HCT116 (cell line): ENCODE measurements around the gene ANKIB1. TPM values are rescaled to one million over a fixed set of nuclear protein-coding genes. Genes with fewer than 3 reads are reported as not detected.

ENCODE experiments used
- ATAC-seq: fragments of 200-7000 bp; cut with Tn5 transposase; 2 replicates; pipeline ENCODE4 v1.9.1; 2020; ENCODE audit warnings: mild to moderate bottlenecking, moderate library complexity
- BruUV-seq: library from RNA; stranded (reverse); fragments of 400-500 nt; replicated peaks from 2 replicates; lab custom pipeline; 2021; lab: Mats Ljungman, UMichigan
- CTCF ChIA-PET: fragments of 300-600 bp; sonication (Branson Sonifier 250); formaldehyde crosslinking; loops from one replicate; lab custom pipeline; 2021; ENCODE audit warnings: antibody characterized with exemption; lab: Charles Lee
- POLR2A ChIA-PET: fragments of 300-600, 350-600 bp; sonication (Branson Sonifier 250); formaldehyde crosslinking; loops from one replicate; lab custom pipeline; 2021; ENCODE audit warnings: antibody characterized with exemption; lab: Charles Lee
- RAD21 ChIA-PET, 2 experiments: fragments of 300-600 bp; sonication (Branson Sonifier 250); formaldehyde crosslinking; loops; one replicate each; lab custom pipeline; 2023; ENCODE audit warnings: low total read pairs in 2 of 2; ENCODE audit not compliant: uncharacterized antibody in 2 of 2, unreplicated experiment in 2 of 2, low non-redundant PET in 1 of 2; lab: Charles Lee
- DNase-seq: peaks from one replicate; pipeline ENCODE4 v3.0.0-alpha.2; 2010; ENCODE audit warnings: low read depth, low spot score
- H2AFZ ChIP-seq: fragments of 200-600 bp; shearing (Covaris generic), sonication (generic); 2 replicates; pipeline ENCODE4 v1.6.1; 2017; ENCODE audit warnings: low read depth, mixed run types, mixed read lengths, antibody characterized with exemption, low read length; ENCODE audit not compliant: poor library complexity, severe bottlenecking
- H3K27ac ChIP-seq: 2 replicates; pipeline ENCODE4 v1.5.1; 2012; ENCODE audit warnings: low read depth, low read length
- H3K27me3 ChIP-seq: fragments of 200-600 bp; sonication (generic); 2 replicates; pipeline ENCODE4 v1.6.1; 2016; ENCODE audit warnings: mixed run types, low read length, mixed read lengths; ENCODE audit not compliant: insufficient read depth
- H3K36me3 ChIP-seq, 2 experiments: fragments of 200-500 bp in 1 of 2; fragments of 200-600 bp in 1 of 2; sonication (Bioruptor generic) in 1 of 2; sonication (generic) in 1 of 2; 2 replicates each; pipeline versions ENCODE4 v1.5.1 to v1.6.1; 2014 to 2016; ENCODE audit warnings: low read length in 2 of 2, inconsistent platforms in 1 of 2, mixed read lengths in 1 of 2, mixed run types in 1 of 2; ENCODE audit not compliant: insufficient read depth in 2 of 2, control insufficient read depth in 1 of 2
- H3K4me1 ChIP-seq, 2 experiments: fragments of 200-600 bp in 1 of 2; sonication (generic) in 1 of 2; 2 replicates each; pipeline versions ENCODE4 v1.5.1 to v1.6.1; 2012 to 2017; ENCODE audit warnings: low read length in 2 of 2, inconsistent platforms in 1 of 2, mild to moderate bottlenecking in 1 of 2, mixed read lengths in 1 of 2, mixed run types in 1 of 2, moderate library complexity in 1 of 2; ENCODE audit not compliant: insufficient read depth in 2 of 2, control insufficient read depth in 1 of 2
- H3K4me2 ChIP-seq: fragments of 200-600 bp; sonication (generic); 2 replicates; pipeline ENCODE4 v1.6.1; 2017; ENCODE audit warnings: mixed run types, low read length, mixed read lengths
- H3K4me3 ChIP-seq, 2 experiments: fragments of 200-600 bp in 1 of 2; sonication (generic) in 1 of 2; replicated peaks in 1 of 2; 2 replicates each; pipeline ENCODE4 v1.5.1; 2011 to 2016; ENCODE audit warnings: low read length in 2 of 2, control low read depth in 1 of 2, low read depth in 1 of 2, mild to moderate bottlenecking in 1 of 2, mixed read lengths in 1 of 2, mixed run types in 1 of 2
- H3K79me2 ChIP-seq: fragments of 200-600 bp; sonication (generic); 2 replicates; pipeline ENCODE4 v1.6.1; 2017; ENCODE audit warnings: mild to moderate bottlenecking, mixed run types, low read length, moderate library complexity, mixed read lengths; ENCODE audit not compliant: insufficient read depth
- H3K9ac ChIP-seq: fragments of 200-600 bp; sonication (generic); 2 replicates; pipeline ENCODE4 v1.6.1; 2016; ENCODE audit warnings: low read length, mixed read lengths
- H3K9me2 ChIP-seq: fragments of 200-600 bp; sonication (generic), shearing (Covaris generic); 2 replicates; pipeline ENCODE4 v1.6.1; 2017; ENCODE audit warnings: mixed run types, mild to moderate bottlenecking, moderate library complexity; ENCODE audit not compliant: insufficient read depth
- H3K9me3 ChIP-seq, 2 experiments: fragments of 200-500 bp in 1 of 2; fragments of 200-600 bp in 1 of 2; sonication (Bioruptor generic) in 1 of 2; sonication (generic) in 1 of 2; 2 replicates each; pipeline ENCODE4 v1.6.1; 2014 to 2017; ENCODE audit warnings: low read length in 2 of 2, mixed read lengths in 2 of 2, inconsistent platforms in 1 of 2, low read depth in 1 of 2, mild to moderate bottlenecking in 1 of 2, mixed run types in 1 of 2, moderate library complexity in 1 of 2; ENCODE audit not compliant: control insufficient read depth in 1 of 2, insufficient read depth in 1 of 2
- H4K20me1 ChIP-seq: fragments of 200-600 bp; sonication (generic), shearing (Covaris generic); 2 replicates; pipeline ENCODE4 v1.6.1; 2017; ENCODE audit warnings: mixed run types, mild to moderate bottlenecking, moderate library complexity; ENCODE audit not compliant: insufficient read depth
- ATF3 ChIP-seq: IDR thresholded peaks from 2 replicates; pipeline ENCODE4 v1.6.1; 2012
- CBX3 ChIP-seq: IDR thresholded peaks from 2 replicates; pipeline ENCODE4 v1.6.1; 2012; ENCODE audit warnings: low read depth
- CEBPB ChIP-seq: IDR thresholded peaks from 2 replicates; pipeline ENCODE4 v1.6.1; 2012; ENCODE audit warnings: low read depth
- CTCF ChIP-seq, 3 experiments: fragments of 200-600 bp in 1 of 3; sonication (generic) in 1 of 3; IDR thresholded peaks in 2 of 3; conservative IDR thresholded peaks in 1 of 3; 2 replicates each; pipeline ENCODE4 v1.5.1; 2012 to 2017; ENCODE audit warnings: low read depth in 2 of 3, low read length in 2 of 3, antibody characterized with exemption in 1 of 3, borderline replicate concordance in 1 of 3, control low read depth in 1 of 3, mild to moderate bottlenecking in 1 of 3, mixed read lengths in 1 of 3, mixed run types in 1 of 3, moderate library complexity in 1 of 3; ENCODE audit not compliant: insufficient read depth in 1 of 3
- EGR1 ChIP-seq: IDR thresholded peaks from 2 replicates; pipeline ENCODE4 v1.6.1; 2012; ENCODE audit warnings: low read depth
- EZH2 ChIP-seq: fragments of 200-600 bp; sonication (generic); IDR thresholded peaks from 2 replicates; pipeline ENCODE4 v1.6.1; 2017; ENCODE audit warnings: antibody characterized with exemption, mixed run types
- EZH2phosphoT487 ChIP-seq: fragments of 200-600 bp; IDR thresholded peaks from 2 replicates; pipeline ENCODE4 v1.6.1; 2018; ENCODE audit warnings: antibody characterized with exemption, borderline replicate concordance
- FOSL1 ChIP-seq: IDR thresholded peaks from 2 replicates; pipeline ENCODE4 v1.6.1; 2012; ENCODE audit warnings: low read depth
- JUND ChIP-seq: IDR thresholded peaks from 2 replicates; pipeline ENCODE4 v1.6.1; 2012
- POLR2A ChIP-seq: IDR thresholded peaks from 2 replicates; pipeline ENCODE4 v1.7.0; 2011; ENCODE audit warnings: borderline replicate concordance; ENCODE audit not compliant: insufficient read depth, insufficient read length; ENCODE audit errors: extremely low read depth
- POLR2AphosphoS5 ChIP-seq: IDR thresholded peaks from 2 replicates; pipeline ENCODE4 v1.6.1; 2011; ENCODE audit warnings: mild to moderate bottlenecking, low read depth, low read length, moderate library complexity
- RAD21 ChIP-seq: IDR thresholded peaks from 2 replicates; pipeline ENCODE4 v1.6.1; 2012; ENCODE audit warnings: low read depth, mild to moderate bottlenecking
- SP1 ChIP-seq: IDR thresholded peaks from 2 replicates; pipeline ENCODE4 v1.6.1; 2012; ENCODE audit warnings: low read depth
- SRF ChIP-seq: IDR thresholded peaks from 2 replicates; pipeline ENCODE4 v1.6.1; 2012; ENCODE audit warnings: low read depth
- TCF7L2 ChIP-seq: IDR thresholded peaks from 2 replicates; pipeline ENCODE4 v1.7.0; 2011; ENCODE audit warnings: borderline replicate concordance, inconsistent platforms; ENCODE audit not compliant: insufficient read depth, insufficient read length; ENCODE audit errors: extremely low read depth
- YY1 ChIP-seq: IDR thresholded peaks from 2 replicates; pipeline ENCODE4 v1.6.1; 2011; ENCODE audit warnings: low read length, low read depth, moderate library complexity, mild to moderate bottlenecking; ENCODE audit not compliant: insufficient replicate concordance; ENCODE audit errors: extremely low read depth
- ZBTB33 ChIP-seq: IDR thresholded peaks from 2 replicates; pipeline ENCODE4 v1.6.1; 2011; ENCODE audit warnings: mild to moderate bottlenecking, low read length, moderate library complexity; ENCODE audit not compliant: insufficient replicate concordance; ENCODE audit errors: extremely low read depth
- ZFX ChIP-seq: fragments of 450-650 bp; IDR thresholded peaks from 2 replicates; pipeline ENCODE4 v1.6.1; 2017
- ZNF274 ChIP-seq: fragments of 200-500 bp; sonication (Bioruptor generic); IDR thresholded peaks from 2 replicates; pipeline ENCODE4 v1.6.1; 2014; ENCODE audit warnings: mild to moderate bottlenecking, low read depth, low read length, inconsistent platforms
- intact Hi-C: fragments of 100-400 bp; cut with micrococcal nuclease; formaldehyde crosslinking; loops from 2 replicates; pipeline ENCODE4 v1.10.0; 2022
- total RNA-seq: library from RNA; stranded (reverse); gene quantifications from one replicate; pipeline ENCODE4 v1.2.1, GENCODE V29; 2021; ENCODE audit not compliant: unreplicated experiment

ANKIB1 gene
- total RNA-seq, 1 experiment from 2014 or later, result 41.2 TPM

- ATAC-seq (no peak), DNase-seq (no peak)
- H3K4me2 ChIP-seq, result no peak overlapping the region
- H2AFZ ChIP-seq, result no peak overlapping the region
- POLR2A ChIA-PET, result no interaction called here
- no TSS peak for BruUV-seq
- no peaks in the 10 kb centered on the region for H4K20me1 ChIP-seq
- H3K4me1 ChIP-seq, result peaks cover 3 to 22% of the 10 kb centered on the region in 2 experiments; a peak in 2 of 4 replicates
- peaks cover 0 to 7% of the 10 kb centered on the region in 2 experiments; a peak in 1 of 4 replicates for H3K36me3 ChIP-seq
- CTCF ChIA-PET, result interaction anchor here (0.7 kb wide), 1 partner anchor 44 kb away, joined by 3 read pairs; no protein-coding TSS in a partner anchor
- H3K27ac ChIP-seq, result no peak overlapping the region
- no peaks in the 10 kb centered on the region for H3K9me3 ChIP-seq
- intact Hi-C loops, result no loop called here
- no peaks in the 10 kb centered on the region for H3K27me3 ChIP-seq
- H3K9ac ChIP-seq, result no peak overlapping the region
- no peaks in the 10 kb centered on the region for H3K9me2 ChIP-seq
- H3K79me2 ChIP-seq, result no peaks in the 10 kb centered on the region
- TF ChIP-seq SRF (no peak), JUND (no peak), SP1 (no peak), EZH2 (no peak), ZFX (no peak), TCF7L2 (no peak), YY1 (no peak), FOSL1 (no peak), ZBTB33 (no peak), CBX3 (no peak), POLR2AphosphoS5 (no peak), RAD21 (no peak), ZNF274 (no peak), POLR2A (no peak), CEBPB (no peak), CTCF (IDR thresholded peaks at IDR 0.05 in 2 of 3, conservative IDR thresholded peaks at IDR 0.05 in 1 of 3; ENCODE audit: borderline replicate concordance in 1 of 3, insufficient read depth in 1 of 3, low read depth in 2 of 3, low read length in 2 of 3) (no peak), EGR1 (no peak), EZH2phosphoT487 (no peak), ATF3 (no peak)
- TF ChIP-seq, all 23 proteins: peak for 0
- H3K4me3 ChIP-seq, result no peak overlapping the region
- RAD21 ChIA-PET, result no interaction called here
These were observed 58.0 kb downstream of the ANKIB1 start for GRCh38 chr7:92303761-92304160.
